K562 (cell line): ENCODE data around the gene NFIB. TPM values are rescaled to one million over a fixed set of nuclear protein-coding genes. Genes with fewer than 3 reads are reported as not detected.

Experiments used
- ATF2 ChIP-seq: sonication (generic); formaldehyde crosslinking; IDR thresholded peaks from 2 replicates; pipeline ENCODE4 v1.8.1; 2022; ENCODE audit warnings: missing genetic modification reagents
- DACH1 ChIP-seq: fragments of 450-650 bp; IDR thresholded peaks from 2 replicates; pipeline ENCODE4 v1.6.1; 2018; ENCODE audit not compliant: partially characterized antibody
- HNRNPK ChIP-seq: fragments of 200-400 bp; formaldehyde crosslinking; IDR thresholded peaks from one replicate; pipeline ENCODE4 v1.6.1; 2018; ENCODE audit warnings: mild to moderate bottlenecking, low read depth, low read length; ENCODE audit not compliant: poor library complexity, severe bottlenecking
- KAT7 ChIP-seq: sonication (generic); formaldehyde crosslinking; IDR thresholded peaks from 2 replicates; pipeline ENCODE4 v1.8.0; 2022; ENCODE audit warnings: missing genetic modification reagents, mild to moderate bottlenecking, borderline replicate concordance
- SP2 ChIP-seq: IDR thresholded peaks from 2 replicates; pipeline ENCODE4 v1.6.1; 2011; ENCODE audit warnings: mild to moderate bottlenecking, low read depth, low read length, moderate library complexity; ENCODE audit not compliant: poor library complexity, severe bottlenecking; ENCODE audit errors: extremely low read depth
- ZMIZ1 ChIP-seq, 2 experiments: fragments of 150-350 bp in 1 of 2; IDR thresholded peaks; 2 replicates each; pipeline ENCODE4 v1.6.1; 2012 to 2016; ENCODE audit warnings: low read depth in 2 of 2, low read length in 2 of 2, mild to moderate bottlenecking in 1 of 2, moderate library complexity in 1 of 2
- ZNF444 ChIP-seq: fragments of 250-450 bp; sonication (Bioruptor Pico); IDR thresholded peaks from 2 replicates; pipeline ENCODE4 v1.4.0; 2020; ENCODE audit warnings: mild to moderate bottlenecking, moderate library complexity
- polyA plus RNA-seq, 8 experiments: library from polyadenylated mRNA; depleted of rRNA in 4 of 8; stranded (reverse) in 5 of 8; unstranded in 3 of 8; fragments of >200 nt; fragmentation: Nextera tagmentation in 2 of 8; fragmentation: Illumina TruSeq in 1 of 8; extraction: Ambion mirVana in 2 of 8; extraction: Trizol in 1 of 8; gene quantifications; 2 replicates each; pipeline versions ENCODE4 v1.2.1 to v1.2.3, GENCODE V29; 2011 to 2014; ENCODE audit warnings: inconsistent platforms in 1 of 8, missing spikeins in 1 of 8
- total RNA-seq, 7 experiments: library from RNA; depleted of rRNA in 6 of 7; stranded (reverse); fragments of >200 nt in 6 of 7; fragmentation: Illumina TruSeq in 2 of 7; extraction: Trizol in 2 of 7; gene quantifications; 2 replicates each; pipeline versions ENCODE4 v1.2.1 to v1.2.3, GENCODE V29; 2011 to 2021; ENCODE audit warnings: low replicate concordance in 1 of 7
- TF ChIP-seq, protein P1 (sequence below): fragments of 450-650 bp; IDR thresholded peaks from 2 replicates; pipeline ENCODE4 v1.6.1; 2016; ENCODE audit warnings: mild to moderate bottlenecking
- TF ChIP-seq, protein P2 (sequence below): fragments of 250-450 bp; sonication (Bioruptor Pico); IDR thresholded peaks from 2 replicates; pipeline ENCODE4 v1.8.0; 2021; ENCODE audit warnings: mild to moderate bottlenecking, moderate library complexity

The NFIB gene
- total and polyA plus RNA-seq, 9 of the 15 experiments (the other 6 are each of a cell fraction or from before 2014, with no cell fraction given), result 1.2 to 3.3 (median 1.9) TPM

GRCh38 chr9:14216612-14217194 lies 97.2 kb downstream of the NFIB start (continued):
- TF ChIP-seq ZMIZ1 (IDR thresholded peaks at IDR 0.05; ENCODE audit: low read depth in 2 of 2, low read length in 2 of 2), result no peak
- TF ChIP-seq SP2, result no peak
- TF ChIP-seq KAT7 (CRISPR knock-in tag), result no peak
- TF ChIP-seq, protein P1, sequence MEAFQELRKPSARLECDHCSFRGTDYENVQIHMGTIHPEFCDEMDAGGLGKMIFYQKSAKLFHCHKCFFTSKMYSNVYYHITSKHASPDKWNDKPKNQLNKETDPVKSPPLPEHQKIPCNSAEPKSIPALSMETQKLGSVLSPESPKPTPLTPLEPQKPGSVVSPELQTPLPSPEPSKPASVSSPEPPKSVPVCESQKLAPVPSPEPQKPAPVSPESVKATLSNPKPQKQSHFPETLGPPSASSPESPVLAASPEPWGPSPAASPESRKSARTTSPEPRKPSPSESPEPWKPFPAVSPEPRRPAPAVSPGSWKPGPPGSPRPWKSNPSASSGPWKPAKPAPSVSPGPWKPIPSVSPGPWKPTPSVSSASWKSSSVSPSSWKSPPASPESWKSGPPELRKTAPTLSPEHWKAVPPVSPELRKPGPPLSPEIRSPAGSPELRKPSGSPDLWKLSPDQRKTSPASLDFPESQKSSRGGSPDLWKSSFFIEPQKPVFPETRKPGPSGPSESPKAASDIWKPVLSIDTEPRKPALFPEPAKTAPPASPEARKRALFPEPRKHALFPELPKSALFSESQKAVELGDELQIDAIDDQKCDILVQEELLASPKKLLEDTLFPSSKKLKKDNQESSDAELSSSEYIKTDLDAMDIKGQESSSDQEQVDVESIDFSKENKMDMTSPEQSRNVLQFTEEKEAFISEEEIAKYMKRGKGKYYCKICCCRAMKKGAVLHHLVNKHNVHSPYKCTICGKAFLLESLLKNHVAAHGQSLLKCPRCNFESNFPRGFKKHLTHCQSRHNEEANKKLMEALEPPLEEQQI, result no peak
- TF ChIP-seq, protein P2, sequence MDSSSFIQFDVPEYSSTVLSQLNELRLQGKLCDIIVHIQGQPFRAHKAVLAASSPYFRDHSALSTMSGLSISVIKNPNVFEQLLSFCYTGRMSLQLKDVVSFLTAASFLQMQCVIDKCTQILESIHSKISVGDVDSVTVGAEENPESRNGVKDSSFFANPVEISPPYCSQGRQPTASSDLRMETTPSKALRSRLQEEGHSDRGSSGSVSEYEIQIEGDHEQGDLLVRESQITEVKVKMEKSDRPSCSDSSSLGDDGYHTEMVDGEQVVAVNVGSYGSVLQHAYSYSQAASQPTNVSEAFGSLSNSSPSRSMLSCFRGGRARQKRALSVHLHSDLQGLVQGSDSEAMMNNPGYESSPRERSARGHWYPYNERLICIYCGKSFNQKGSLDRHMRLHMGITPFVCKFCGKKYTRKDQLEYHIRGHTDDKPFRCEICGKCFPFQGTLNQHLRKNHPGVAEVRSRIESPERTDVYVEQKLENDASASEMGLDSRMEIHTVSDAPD, result no peak
- TF ChIP-seq ATF2 (CRISPR knock-in tag), result no peak
- no peak for TF ChIP-seq HNRNPK
- TF ChIP-seq ZNF444, result no peak
- TF ChIP-seq DACH1, result no peak
